Raji (cell line): ENCODE results near the gene NPR3.

Source experiments
- POLR2A ChIP-seq: IDR thresholded peaks from 2 replicates; pipeline ENCODE4 v1.6.1; 2011; ENCODE audit warnings: low read depth, low read length, control low read depth; ENCODE audit not compliant: insufficient read depth

Gene NPR3

DNA sequence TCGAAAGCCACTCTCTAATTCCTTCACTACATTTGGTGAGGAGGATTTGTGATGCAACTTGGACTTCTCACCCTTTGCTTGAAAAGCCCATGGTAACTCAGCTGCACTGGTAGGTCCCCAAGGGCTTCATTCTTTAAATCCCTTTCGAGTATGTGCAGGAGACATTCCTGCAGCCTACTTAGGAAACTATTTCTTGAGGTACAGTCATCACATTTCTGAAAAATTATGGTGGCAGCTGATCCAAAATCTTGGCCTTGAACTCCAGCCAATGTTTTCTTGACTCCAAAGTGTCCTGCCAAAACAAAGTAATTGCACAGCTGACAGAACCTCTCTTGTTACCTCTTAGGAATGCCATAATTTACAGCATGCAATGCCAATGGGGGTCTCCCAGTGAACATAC lies 99.7 kb downstream of the NPR3 start:
- TF ChIP-seq POLR2A: no peak

DNA sequence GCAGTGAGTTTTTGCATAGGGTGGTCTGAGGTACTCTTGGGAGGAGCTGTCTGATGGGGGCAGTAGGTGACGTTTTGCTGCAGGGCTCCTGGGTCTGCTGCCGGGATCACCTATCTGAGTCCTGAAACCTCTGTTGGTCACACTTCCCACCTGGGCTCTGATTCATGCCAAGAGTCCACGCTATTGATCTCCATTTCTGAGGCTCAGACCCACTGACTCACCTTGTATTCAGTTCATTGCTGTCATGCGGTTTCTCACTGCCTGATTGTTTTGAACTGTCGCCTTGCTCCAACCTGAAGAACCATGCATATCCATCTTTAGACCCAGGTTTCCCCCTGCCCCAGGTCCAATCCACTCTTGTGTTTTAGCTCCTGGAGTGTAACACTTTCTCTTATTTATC lies 101.3 kb downstream of the NPR3 start:
- no peak for TF ChIP-seq POLR2A

DNA sequence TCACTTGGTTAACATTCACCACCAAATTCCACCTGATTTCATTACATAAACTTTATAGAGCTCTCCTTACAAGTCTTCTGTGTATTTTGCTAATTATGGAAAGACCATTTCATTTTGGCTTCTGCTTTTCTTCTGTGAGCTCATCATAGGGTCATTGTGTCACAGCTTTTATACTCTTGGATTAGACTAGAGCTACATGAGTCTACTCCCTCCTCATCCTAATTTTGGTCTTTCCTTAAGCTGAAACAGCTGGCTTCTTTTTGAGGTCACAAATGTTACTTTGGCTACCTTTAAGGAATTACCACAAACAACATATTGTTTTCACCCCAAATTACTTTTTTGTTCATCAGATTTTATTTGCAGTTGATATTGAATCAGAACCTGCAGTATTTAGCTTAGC lies 103.0 kb downstream of the NPR3 start:
- TF ChIP-seq POLR2A: no peak

DNA sequence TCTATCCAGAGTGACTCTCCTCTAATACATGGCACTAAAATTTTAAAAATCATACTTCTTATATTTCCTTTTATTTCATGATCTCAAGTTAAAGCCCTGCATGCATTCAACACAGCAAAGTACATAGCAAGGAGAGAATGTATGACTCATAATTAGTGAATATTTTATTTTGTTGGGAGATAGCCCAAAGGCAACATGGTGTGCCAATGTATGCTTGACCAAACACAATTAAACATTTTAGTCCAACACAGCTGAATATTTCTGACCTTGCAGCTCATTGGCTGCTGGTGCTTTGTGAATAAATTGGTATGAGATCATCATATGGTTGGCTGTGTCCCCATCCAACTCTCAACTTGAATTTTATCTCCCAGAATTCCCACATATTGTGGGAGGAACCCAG lies 103.5 kb downstream of the NPR3 start:
- TF ChIP-seq POLR2A: no peak

DNA sequence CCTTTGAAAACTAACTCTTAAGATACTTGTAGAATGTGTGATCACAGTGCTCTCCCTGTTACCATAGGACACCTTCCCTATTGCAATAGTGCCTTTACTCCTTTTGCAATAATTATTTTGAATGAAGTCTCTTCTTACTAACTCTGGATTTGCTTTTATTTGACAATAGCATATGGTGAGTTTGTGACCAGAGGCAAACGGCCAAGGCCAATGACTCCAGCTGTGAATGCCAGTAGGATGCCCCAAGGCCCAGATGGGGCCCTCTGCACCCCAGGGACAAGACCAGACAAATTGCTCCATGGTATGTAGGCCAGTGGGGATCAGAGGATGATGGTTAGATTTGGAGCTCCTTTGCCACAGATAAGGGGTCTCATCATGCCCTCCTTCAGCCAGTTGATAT lies 116.9 kb downstream of the NPR3 start:
- TF ChIP-seq POLR2A: no peak

DNA sequence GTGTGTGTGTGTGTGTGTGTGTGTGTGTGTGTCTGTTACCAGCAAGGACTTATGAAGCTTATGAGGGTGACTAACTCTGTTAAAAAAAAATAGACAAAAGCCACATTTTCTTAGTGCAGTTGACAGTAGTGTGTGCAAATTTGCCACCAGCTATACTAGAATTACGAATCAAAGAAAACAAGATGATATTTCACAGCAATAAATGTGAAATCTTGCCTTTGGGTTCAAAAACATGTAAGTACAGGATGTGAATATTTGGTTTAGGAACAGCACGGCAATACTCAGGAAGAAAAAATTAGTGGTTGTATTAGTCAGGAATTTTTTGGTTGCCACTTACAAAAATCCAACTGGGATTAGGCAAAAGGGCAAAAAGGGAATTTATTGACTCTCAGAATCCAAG lies 117.4 kb downstream of the NPR3 start:
- TF ChIP-seq POLR2A: no peak

DNA sequence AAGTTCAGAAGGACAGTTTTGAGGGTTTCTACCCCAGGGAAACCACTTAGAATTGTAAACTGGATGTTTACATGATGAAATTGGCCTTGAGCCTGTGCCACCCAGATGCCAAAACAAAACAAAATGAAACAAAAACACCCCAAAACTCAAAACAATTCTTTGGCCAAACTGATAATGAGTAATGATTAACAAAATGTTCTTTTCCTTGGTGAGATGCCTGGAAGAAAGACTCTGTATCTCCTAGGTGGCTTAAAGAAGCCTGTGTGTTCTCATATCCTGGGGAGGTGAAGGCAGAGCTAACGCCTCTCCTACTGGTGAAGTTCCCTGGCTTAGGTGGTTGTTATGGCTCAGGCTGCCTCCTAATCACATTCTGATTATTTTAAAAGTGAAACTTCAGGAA lies 120.5 kb downstream of the NPR3 start:
- no peak for TF ChIP-seq POLR2A

DNA sequence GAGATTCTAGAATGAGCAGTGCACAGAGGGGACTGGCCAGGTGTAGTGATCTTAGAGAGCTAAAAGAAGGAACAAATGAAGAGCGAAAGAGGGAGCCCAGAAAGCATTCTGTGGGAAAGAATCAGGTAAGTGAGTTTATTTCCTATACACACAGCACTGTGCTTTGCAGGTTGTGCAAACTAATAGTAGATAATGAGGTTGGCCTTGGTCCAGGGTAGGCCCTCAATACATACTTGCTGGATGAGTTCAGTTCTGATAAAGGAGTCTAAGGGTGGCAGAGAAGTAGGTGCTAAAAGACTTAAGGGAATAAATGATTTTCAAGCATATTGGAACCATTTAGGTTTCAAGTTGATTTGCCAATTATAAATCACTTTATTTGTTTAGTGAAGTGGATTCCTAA lies 122.0 kb downstream of the NPR3 start:
- TF ChIP-seq POLR2A: no peak

DNA sequence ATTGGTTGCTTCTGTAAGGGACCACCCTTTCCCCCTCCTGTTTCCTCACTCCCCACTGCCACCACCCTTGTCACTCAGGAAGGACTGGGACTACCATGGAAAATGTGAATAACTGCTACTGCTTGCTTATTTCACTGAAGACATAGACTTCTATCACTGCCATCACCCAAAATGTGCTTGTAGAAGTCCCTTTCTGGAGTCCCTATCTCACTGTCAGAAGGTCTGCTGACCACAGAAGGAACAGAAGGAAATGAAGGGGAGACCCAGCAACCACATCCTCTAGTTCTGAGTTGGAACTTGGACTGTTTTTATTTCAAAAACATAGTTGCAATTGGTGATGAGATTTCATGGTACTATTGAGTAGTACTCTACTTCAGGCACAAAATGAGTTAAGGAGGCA lies 122.5 kb downstream of the NPR3 start:
- TF ChIP-seq POLR2A: no peak

DNA sequence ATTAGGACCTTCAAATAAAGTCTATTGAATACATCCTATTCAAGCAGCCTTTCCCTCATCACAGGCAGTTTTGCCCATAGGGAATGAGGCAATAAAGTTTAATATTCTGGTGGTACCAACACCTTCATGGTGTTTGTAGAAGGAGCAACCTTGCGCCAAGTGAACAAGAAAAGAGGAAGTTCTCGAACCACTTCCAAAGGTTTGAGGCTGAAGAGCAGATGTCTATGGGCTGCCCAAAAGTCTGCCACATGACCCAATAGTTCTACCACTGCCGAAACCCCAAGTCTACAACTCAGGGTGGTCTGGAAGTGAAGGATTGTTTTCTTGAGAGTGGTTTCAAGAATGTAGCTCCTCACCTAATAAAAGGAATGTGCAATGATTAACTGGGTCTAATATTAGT lies 123.1 kb downstream of the NPR3 start:
- TF ChIP-seq POLR2A: no peak

DNA sequence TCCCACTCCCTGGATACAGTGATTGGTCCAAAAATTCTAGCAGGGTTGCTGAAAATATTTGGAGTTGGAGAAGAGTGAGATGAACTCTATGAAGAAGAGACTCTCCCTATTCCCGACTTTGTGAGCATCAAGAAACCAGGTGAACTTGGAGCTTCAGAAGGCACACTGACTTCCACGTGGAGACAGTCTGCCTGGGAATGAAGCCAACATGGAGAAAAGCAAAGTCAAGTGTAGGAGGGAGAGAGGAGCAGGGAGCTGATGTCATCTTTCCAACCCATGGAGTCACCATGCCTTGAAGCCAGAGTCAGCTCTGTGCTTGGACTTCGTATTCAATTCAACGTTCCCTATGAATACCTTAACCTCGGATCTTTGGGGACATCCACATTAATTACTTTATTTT lies 125.1 kb downstream of the NPR3 start:
- no peak for TF ChIP-seq POLR2A

DNA sequence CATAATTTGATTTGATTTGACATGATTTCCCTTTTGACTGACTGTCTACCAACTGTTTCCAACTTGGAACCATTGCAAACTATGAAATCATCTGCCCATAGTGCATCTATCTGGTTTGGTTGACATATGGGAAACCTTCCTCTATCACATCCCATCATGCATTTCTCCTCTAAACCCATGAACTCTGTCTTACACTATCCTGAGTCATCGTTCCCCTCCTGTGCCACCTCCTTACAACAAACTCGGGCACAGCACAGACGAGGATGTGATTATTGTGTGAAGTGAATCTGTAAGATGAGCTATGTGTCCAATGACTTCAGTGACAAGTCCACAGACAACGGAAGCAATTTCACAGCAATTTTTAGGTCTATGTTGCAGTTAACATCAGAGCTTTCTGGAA lies 126.1 kb downstream of the NPR3 start:
- no peak for TF ChIP-seq POLR2A

DNA sequence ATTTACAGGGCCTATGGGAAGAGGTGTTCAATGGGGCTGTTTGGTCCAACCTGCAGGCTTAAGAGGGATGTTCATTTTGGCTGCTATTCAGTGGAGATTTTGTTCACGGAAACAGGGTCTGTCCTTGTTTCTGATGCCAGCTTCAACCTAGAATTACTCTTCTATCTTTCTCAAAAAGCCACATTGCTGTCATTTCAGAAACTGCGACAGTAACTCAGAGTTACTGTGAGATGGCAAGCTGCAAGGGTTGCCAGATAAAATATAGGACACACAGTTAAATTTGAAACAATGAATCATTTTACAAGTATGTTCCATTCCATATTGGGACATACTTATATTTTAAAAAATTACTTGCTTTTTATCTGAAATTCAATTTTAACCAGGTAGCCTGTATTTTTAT lies 128.0 kb downstream of the NPR3 start:
- TF ChIP-seq POLR2A: no peak

DNA sequence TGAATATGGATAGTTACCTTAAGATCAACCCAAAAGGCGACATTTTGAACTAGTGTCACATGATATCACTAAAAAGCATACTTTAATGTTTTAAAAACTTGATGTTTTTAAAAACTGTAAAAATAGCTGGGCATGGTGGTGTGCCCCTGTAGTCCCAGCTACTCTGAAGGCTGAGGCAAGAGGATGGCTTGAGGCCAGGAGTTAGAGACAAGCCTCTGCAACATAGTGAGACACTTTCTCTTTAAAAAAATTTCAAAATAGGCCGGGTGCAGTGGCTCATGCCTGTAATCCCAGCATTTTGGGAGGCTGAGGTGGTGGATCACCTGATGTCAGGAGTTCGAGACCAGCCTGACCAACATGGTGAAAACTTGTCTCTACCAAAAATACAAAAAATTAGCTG lies 129.5 kb downstream of the NPR3 start:
- no peak for TF ChIP-seq POLR2A
